ENCODE results near the gene URM1. TPM values are rescaled to one million over a fixed set of nuclear protein-coding genes. Genes with fewer than 3 reads are reported as not detected.

Gene URM1
- total RNA-seq, 4 donors from 2014 or later = 22.7 to 31.5 (median 25.5) TPM

DNA sequence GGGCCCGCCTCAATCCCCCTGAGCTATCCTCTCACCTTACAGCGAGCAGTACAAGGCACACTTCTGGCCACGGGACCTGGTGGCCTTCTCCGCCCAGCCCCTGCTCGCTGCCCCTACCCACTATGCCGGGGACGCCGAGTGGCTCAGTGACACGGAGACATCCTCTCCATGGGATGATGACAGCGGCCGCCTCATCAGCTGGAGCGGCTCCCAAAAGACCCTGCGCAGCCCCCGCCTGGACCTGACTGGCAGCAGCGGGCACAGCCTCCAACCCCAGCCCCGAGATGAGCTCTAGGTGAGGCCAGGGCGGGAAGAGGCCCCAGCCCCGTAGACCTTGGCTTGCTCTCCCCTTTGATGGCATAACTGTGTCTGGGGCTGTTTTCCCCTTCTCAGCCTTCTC lies 64.4 kb downstream of the URM1 start:
- H3K27me3 ChIP-seq = no peaks in the 10 kb centered on the region
- no peak for DNase-seq
- H3K4me3 ChIP-seq = no peak overlapping the region
- peaks cover 0 to 10% (median 3%) of the 10 kb centered on the region in 3 donors for H3K4me1 ChIP-seq
- 81 to 97% methylated on average over 5 to 10 of the region's 18 CpGs for WGBS, 2 donors
- H3K36me3 ChIP-seq = peaks cover 0 to 24% (median 0%) of the 10 kb centered on the region in 3 donors
- TF ChIP-seq, protein P1, sequence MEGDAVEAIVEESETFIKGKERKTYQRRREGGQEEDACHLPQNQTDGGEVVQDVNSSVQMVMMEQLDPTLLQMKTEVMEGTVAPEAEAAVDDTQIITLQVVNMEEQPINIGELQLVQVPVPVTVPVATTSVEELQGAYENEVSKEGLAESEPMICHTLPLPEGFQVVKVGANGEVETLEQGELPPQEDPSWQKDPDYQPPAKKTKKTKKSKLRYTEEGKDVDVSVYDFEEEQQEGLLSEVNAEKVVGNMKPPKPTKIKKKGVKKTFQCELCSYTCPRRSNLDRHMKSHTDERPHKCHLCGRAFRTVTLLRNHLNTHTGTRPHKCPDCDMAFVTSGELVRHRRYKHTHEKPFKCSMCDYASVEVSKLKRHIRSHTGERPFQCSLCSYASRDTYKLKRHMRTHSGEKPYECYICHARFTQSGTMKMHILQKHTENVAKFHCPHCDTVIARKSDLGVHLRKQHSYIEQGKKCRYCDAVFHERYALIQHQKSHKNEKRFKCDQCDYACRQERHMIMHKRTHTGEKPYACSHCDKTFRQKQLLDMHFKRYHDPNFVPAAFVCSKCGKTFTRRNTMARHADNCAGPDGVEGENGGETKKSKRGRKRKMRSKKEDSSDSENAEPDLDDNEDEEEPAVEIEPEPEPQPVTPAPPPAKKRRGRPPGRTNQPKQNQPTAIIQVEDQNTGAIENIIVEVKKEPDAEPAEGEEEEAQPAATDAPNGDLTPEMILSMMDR (IDR thresholded peaks at IDR 0.05) = no peak
- no peak for TF ChIP-seq POLR2A (IDR thresholded peaks at IDR 0.05)
- H3K27ac ChIP-seq = no peak overlapping the region
- no peaks in the 10 kb centered on the region for H3K9me3 ChIP-seq
- intact Hi-C loops (cut with DNase I) = no loop called here

DNA sequence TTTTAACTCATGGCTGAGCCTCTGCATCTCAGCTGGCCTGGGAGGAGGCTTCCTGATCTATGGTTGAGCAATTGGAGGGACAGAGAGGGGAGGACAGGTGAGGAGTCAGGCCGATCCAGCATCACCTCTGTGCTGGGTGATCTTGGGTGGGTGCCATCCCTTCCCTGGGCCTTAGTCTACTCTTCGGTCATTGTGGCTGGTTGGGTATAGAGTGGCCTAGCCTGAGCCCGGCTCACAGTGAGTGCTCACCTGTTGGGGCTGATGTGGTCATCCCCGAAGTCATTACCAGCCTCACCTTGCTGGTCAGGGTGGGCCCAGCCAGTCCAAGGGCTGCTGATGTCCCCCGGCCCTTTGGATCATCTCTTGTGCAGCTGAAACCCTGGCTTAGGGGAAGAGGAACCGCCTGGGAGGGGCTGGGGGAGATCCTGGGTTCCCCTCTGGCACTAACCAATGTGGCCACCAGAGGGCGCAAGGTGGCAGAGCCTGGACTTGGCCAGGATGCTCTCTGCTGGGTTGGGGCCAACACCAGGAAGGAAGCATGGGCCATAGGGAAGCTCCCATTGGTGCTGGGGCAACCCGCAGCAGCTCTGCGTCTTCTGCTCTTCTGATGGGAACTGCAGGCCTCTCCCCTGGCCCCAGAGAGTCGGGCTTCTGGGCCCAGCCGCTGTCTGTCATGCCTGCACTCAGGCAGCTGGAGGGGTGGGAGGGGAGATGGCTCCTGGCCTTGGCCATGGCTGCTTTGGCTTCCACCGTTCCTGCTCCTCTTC lies 67.4 kb downstream of the URM1 start:
- Histone ChIP-seq H3K27ac (peak overlapping the region in 1 of 4 donors; percentile 30), H3K9me3 (no peaks in the 10 kb centered on the region), H3K4me3 (no peak overlapping the region), H3K36me3 (peaks cover 0 to 23% (median 0%) of the 10 kb centered on the region in 3 donors), H3K27me3 (no peaks in the 10 kb centered on the region), H3K4me1 (peaks cover 0 to 10% (median 3%) of the 10 kb centered on the region in 3 donors)
- TF ChIP-seq, protein P1 (IDR thresholded peaks at IDR 0.05) = peak; percentile 89 to 95 (median 92)
- no peak for TF ChIP-seq POLR2A (IDR thresholded peaks at IDR 0.05)
- DNase-seq = no peak
- 43 to 60% methylated on average over 1 to 7 of the region's 12 CpGs for WGBS, 2 donors
- intact Hi-C loops (cut with DNase I) = no loop called here

DNA sequence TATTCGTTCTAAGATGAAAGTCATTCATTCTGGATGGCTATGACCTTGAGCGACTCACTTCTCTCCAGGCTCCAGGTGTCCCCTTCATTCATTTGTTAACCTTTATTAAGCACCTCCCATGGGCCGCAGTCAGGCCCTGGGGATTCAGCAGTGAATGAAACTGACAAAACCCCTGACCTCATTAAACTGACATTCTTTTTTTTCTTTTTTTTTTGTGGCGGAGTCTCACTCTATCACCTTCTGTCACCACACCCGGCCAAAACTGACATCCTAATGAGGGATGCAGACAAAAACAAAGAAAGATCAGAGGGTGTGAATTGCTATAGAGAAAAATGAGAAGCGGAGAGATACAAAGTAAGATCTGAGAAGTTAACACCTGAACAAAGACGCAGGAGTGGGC lies 68.1 kb downstream of the URM1 start:
- no peak overlapping the region for H3K27ac ChIP-seq
- no peaks in the 10 kb centered on the region for H3K27me3 ChIP-seq
- no peak for TF ChIP-seq POLR2A (IDR thresholded peaks at IDR 0.05)
- TF ChIP-seq, protein P1 (IDR thresholded peaks at IDR 0.05) = no peak
- intact Hi-C loops (cut with DNase I) = no loop called here
- no peak overlapping the region for H3K4me3 ChIP-seq
- WGBS, 2 donors = 81 to 88% methylated on average over 7 of the region's 7 CpGs
- no peak for DNase-seq
- H3K36me3 ChIP-seq = peaks cover 0 to 15% (median 0%) of the 10 kb centered on the region in 3 donors
- H3K9me3 ChIP-seq = no peaks in the 10 kb centered on the region
- H3K4me1 ChIP-seq = peaks cover 0 to 10% (median 3%) of the 10 kb centered on the region in 3 donors

Other genes with a start within 250 kb of the URM1 start
- 100 to 1,000 TPM in 1 of 4 donors, 10 to 100 TPM in 3; 54.2 to 118 (median 83.0) TPM for gene PTGES2, start 243.6 kb upstream of the URM1 start, total RNA-seq
- gene LCN2, start 221.9 kb upstream of the URM1 start, total RNA-seq = 100 to 1,000 TPM in 3 of 4 donors, 10 to 100 TPM in 1; 36.2 to 931 (median 809) TPM
- 100 to 1,000 TPM; 124 to 214 (median 162) TPM for gene BBLN, start 211.1 kb upstream of the URM1 start, total RNA-seq
- gene CIZ1, start 179.8 kb upstream of the URM1 start, total RNA-seq = 10 to 100 TPM; 31.0 to 74.6 (median 43.7) TPM
- gene DNM1, start 168.0 kb upstream of the URM1 start, total RNA-seq = 1 to 10 TPM; 1.3 to 9.7 (median 1.6) TPM
- gene GOLGA2, start 95.4 kb upstream of the URM1 start, total RNA-seq = 10 to 100 TPM; 76.1 to 92.0 (median 89.2) TPM
- gene SWI5, start 95.1 kb upstream of the URM1 start, total RNA-seq = 10 to 100 TPM; 15.2 to 28.2 (median 17.5) TPM
- 10 to 100 TPM; 13.2 to 15.6 (median 15.3) TPM for gene TRUB2, start 48.9 kb upstream of the URM1 start, total RNA-seq
- gene COQ4, start 48.5 kb upstream of the URM1 start, total RNA-seq = 10 to 100 TPM; 55.5 to 89.2 (median 77.9) TPM
- 100 to 1,000 TPM in 1 of 4 donors, 10 to 100 TPM in 3; 36.6 to 110 (median 72.2) TPM for gene SLC27A4, start 30.8 kb upstream of the URM1 start, total RNA-seq
- gene CERCAM, start 49.5 kb downstream of the URM1 start, total RNA-seq = 10 to 100 TPM in 1 of 4 donors, 1 to 10 TPM in 3; 2.2 to 18.3 (median 6.2) TPM
- gene ODF2, start 84.6 kb downstream of the URM1 start, total RNA-seq = 10 to 100 TPM; 13.2 to 28.0 (median 19.8) TPM
- gene GLE1, start 133.3 kb downstream of the URM1 start, total RNA-seq = 10 to 100 TPM; 21.4 to 31.2 (median 24.4) TPM
- gene SPTAN1, start 181.2 kb downstream of the URM1 start, total RNA-seq = 100 to 1,000 TPM in 3 of 4 donors, 10 to 100 TPM in 1; 97.8 to 233 (median 160) TPM

Measured in esophagus squamous epithelium (tissue), 5 donors.